Immature natural killer cell (primary cell): ENCODE data around the gene TLX1. TPM values are rescaled to one million over a fixed set of nuclear protein-coding genes. Genes with fewer than 3 reads are reported as not detected.

Experiments
- DNase-seq, 3 donors: peaks; one replicate each; pipeline ENCODE4 v3.0.0; 2022; ENCODE audit warnings: mixed read lengths in 1 of 3
- H3K27ac Mint-ChIP-seq, 6 donors: one replicate each; pipeline ENCODE4 v1.8.0; 2020; ENCODE audit warnings: mixed read lengths in 6 of 6, mild to moderate bottlenecking in 5 of 6, inconsistent platforms in 4 of 6, moderate library complexity in 3 of 6
- H3K27me3 Mint-ChIP-seq, 3 donors: one replicate each; pipeline ENCODE4 v1.8.0; 2020 to 2021; ENCODE audit warnings: low read depth in 3 of 3, mild to moderate bottlenecking in 3 of 3, mixed read lengths in 3 of 3, moderate library complexity in 3 of 3, inconsistent platforms in 1 of 3
- H3K36me3 Mint-ChIP-seq, 3 donors: one replicate each; pipeline ENCODE4 v1.8.0; 2020; ENCODE audit warnings: mixed read lengths in 3 of 3, inconsistent platforms in 2 of 3, mild to moderate bottlenecking in 2 of 3
- H3K4me1 Mint-ChIP-seq, 2 donors: one replicate each; pipeline ENCODE4 v1.8.0; 2020; ENCODE audit warnings: inconsistent platforms in 2 of 2, mild to moderate bottlenecking in 2 of 2, mixed read lengths in 2 of 2, moderate library complexity in 1 of 2
- H3K4me3 Mint-ChIP-seq, 5 donors: one replicate each; pipeline ENCODE4 v1.8.0; 2020; ENCODE audit warnings: mild to moderate bottlenecking in 5 of 5, mixed read lengths in 5 of 5, inconsistent platforms in 3 of 5, moderate library complexity in 3 of 5
- H3K9me3 Mint-ChIP-seq, 6 donors: one replicate each; pipeline ENCODE4 v1.8.0; 2020; ENCODE audit warnings: mild to moderate bottlenecking in 6 of 6, mixed read lengths in 6 of 6, inconsistent platforms in 4 of 6, moderate library complexity in 3 of 6
- polyA plus RNA-seq, 3 donors: library from polyadenylated mRNA; unstranded; fragments of 300-500 nt; fragmentation: Illumina TruSeq; gene quantifications; one replicate each; pipeline ENCODE4 v1.2.3, GENCODE V29; 2021

Gene TLX1
- polyA plus RNA-seq, 3 donors from 2014 or later: not detected

- Mint-ChIP-seq H3K4me1 (peaks cover 32 to 34% of the 10 kb centered on the region in 2 donors), H3K9me3 (peaks cover 0 to 1% (median 0%) of the 10 kb centered on the region in 6 donors), H3K27ac (peak overlapping the region in 5 of 6 donors; percentile 53 to 94 (median 90)), H3K36me3 (no peaks in the 10 kb centered on the region), H3K4me3 (peak overlapping the region; percentile 96 to 99 (median 97)), H3K27me3 (peaks cover 14 to 19% (median 15%) of the 10 kb centered on the region in 3 donors)
- peak; percentile 27 to 39 (median 35) for DNase-seq
Measured at GRCh38 chr10:101120884-101121653, 10.0 kb upstream of the TLX1 start.

DNA sequence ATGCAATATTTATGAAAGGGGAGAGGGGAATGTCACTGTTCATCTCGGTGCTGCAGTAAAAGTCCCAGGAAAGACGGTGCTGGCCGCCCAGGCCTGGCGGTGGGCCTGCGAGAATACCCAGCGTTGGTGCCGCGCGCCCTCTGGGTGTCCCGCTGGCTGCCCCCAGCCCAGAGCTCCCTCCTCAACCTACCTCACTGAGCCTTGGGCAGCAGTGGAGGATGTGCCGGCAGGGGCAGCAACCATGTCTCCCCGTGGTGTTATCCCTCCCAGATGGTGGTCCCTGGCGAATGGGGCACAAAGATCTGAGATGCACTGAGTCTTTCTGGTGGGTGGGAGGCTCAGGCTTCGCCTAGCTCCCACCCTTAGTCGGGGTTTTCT lies 9.5 kb upstream of the TLX1 start:
- peaks cover 0 to 1% (median 0%) of the 10 kb centered on the region in 6 donors for H3K9me3 Mint-ChIP-seq
- peaks cover 14 to 24% (median 20%) of the 10 kb centered on the region in 3 donors for H3K27me3 Mint-ChIP-seq
- H3K4me1 Mint-ChIP-seq: peaks cover 32 to 34% of the 10 kb centered on the region in 2 donors
- H3K36me3 Mint-ChIP-seq: no peaks in the 10 kb centered on the region
- H3K27ac Mint-ChIP-seq: peak overlapping the region in 3 of 6 donors; percentile 84 to 92 (median 90)
- peak overlapping the region; percentile 96 to 99 (median 97) for H3K4me3 Mint-ChIP-seq
- DNase-seq: no peak

GRCh38 chr10:101122270-101123084 lies 8.6 kb upstream of the TLX1 start:
- H3K36me3 Mint-ChIP-seq: no peaks in the 10 kb centered on the region
- DNase-seq: no peak

GRCh38 chr10:101123085-101123814 lies 7.8 kb upstream of the TLX1 start:
- H3K36me3 Mint-ChIP-seq: no peaks in the 10 kb centered on the region
- peaks cover 16 to 24% (median 23%) of the 10 kb centered on the region in 3 donors for H3K27me3 Mint-ChIP-seq
- H3K27ac Mint-ChIP-seq: no peak overlapping the region
- peaks cover 0 to 1% (median 0%) of the 10 kb centered on the region in 6 donors for H3K9me3 Mint-ChIP-seq
- no peak for DNase-seq
- H3K4me3 Mint-ChIP-seq: peak overlapping the region; percentile 45 to 96 (median 50)
- H3K4me1 Mint-ChIP-seq: peaks cover 32 to 34% of the 10 kb centered on the region in 2 donors

More at GRCh38 chr10:101122270-101123084, 8.6 kb upstream of the TLX1 start:
- peaks cover 14 to 24% (median 23%) of the 10 kb centered on the region in 3 donors for H3K27me3 Mint-ChIP-seq
- H3K4me1 Mint-ChIP-seq: peaks cover 32 to 34% of the 10 kb centered on the region in 2 donors
- peak overlapping the region; percentile 34 to 97 (median 50) for H3K4me3 Mint-ChIP-seq
- peaks cover 0 to 1% (median 0%) of the 10 kb centered on the region in 6 donors for H3K9me3 Mint-ChIP-seq
- H3K27ac Mint-ChIP-seq: no peak overlapping the region

DNA sequence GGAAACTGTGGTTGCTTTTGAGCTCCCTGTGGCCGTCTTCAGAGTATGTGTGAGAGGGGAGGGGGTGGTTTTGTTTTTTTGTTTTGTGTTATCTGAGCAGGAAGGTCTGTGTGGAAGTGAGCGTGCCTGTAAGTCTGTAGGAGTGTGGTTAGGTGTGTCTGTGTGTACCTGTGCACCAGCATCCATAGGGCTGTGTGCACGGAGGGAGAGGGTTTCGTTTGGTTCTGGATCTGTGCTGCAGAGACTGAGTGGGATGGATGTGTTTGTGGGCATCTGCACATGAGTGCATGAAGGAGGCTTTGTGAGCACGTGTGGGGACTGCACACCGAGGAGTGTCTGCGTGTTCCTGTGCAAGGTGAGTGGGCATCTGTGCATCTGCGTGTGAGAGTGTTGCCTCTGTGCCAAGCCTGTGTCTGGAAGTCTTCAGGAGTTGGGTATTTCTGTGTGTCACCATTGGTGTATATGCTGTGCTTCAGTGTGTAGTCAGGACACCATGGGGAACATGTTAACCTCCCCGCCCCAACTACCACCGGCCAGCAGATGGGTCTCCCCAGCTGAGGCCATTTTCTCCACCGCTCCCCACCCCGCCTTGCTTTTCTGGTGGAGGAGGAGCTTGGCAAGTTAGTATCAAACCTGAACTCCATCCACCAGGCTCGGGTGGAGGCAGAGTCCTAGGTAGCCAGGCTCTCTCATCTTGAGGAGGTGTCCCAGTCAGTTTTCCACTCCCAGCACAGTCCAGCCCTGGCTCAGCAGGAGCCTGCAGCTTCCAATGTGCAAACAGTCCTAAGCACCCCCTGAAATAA lies 7.1 kb upstream of the TLX1 start:
- H3K4me1 Mint-ChIP-seq: peaks cover 32 to 34% of the 10 kb centered on the region in 2 donors
- peaks cover 16 to 22% (median 20%) of the 10 kb centered on the region in 3 donors for H3K27me3 Mint-ChIP-seq
- DNase-seq: no peak
- H3K4me3 Mint-ChIP-seq: peak overlapping the region; percentile 45 to 60 (median 53)
- no peaks in the 10 kb centered on the region for H3K36me3 Mint-ChIP-seq
- H3K9me3 Mint-ChIP-seq: peaks cover 0 to 1% (median 0%) of the 10 kb centered on the region in 6 donors
- no peak overlapping the region for H3K27ac Mint-ChIP-seq

- Mint-ChIP-seq H3K27me3 (peaks cover 15 to 29% (median 16%) of the 10 kb centered on the region in 3 donors), H3K36me3 (peaks cover 0 to 4% (median 0%) of the 10 kb centered on the region in 3 donors), H3K4me1 (peaks cover 32 to 34% of the 10 kb centered on the region in 2 donors), H3K4me3 (no peak overlapping the region), H3K27ac (no peak overlapping the region), H3K9me3 (peaks cover 0 to 3% (median 0%) of the 10 kb centered on the region in 6 donors)
- DNase-seq: no peak
Measured at GRCh38 chr10:101124933-101125332, 6.2 kb upstream of the TLX1 start.

GRCh38 chr10:101126684-101127628 lies 4.1 kb upstream of the TLX1 start:
- no peak overlapping the region for H3K4me3 Mint-ChIP-seq
- no peak for DNase-seq
- no peak overlapping the region for H3K27ac Mint-ChIP-seq
- peaks cover 0 to 4% (median 0%) of the 10 kb centered on the region in 3 donors for H3K36me3 Mint-ChIP-seq
- H3K27me3 Mint-ChIP-seq: peaks cover 18 to 36% (median 19%) of the 10 kb centered on the region in 3 donors
- peaks cover 0 to 6% (median 0%) of the 10 kb centered on the region in 6 donors for H3K9me3 Mint-ChIP-seq
- H3K4me1 Mint-ChIP-seq: peaks cover 19% of the 10 kb centered on the region in 2 donors

- H3K4me1 Mint-ChIP-seq: peaks cover 0 to 4% of the 10 kb centered on the region in 2 donors
- H3K4me3 Mint-ChIP-seq: no peak overlapping the region
- peaks cover 17 to 37% (median 24%) of the 10 kb centered on the region in 3 donors for H3K27me3 Mint-ChIP-seq
Measured at GRCh38 chr10:101130141-101130540, 959 bp upstream of the TLX1 start.

GRCh38 chr10:101131962-101132635 lies 999 bp downstream of the TLX1 start:
- peaks cover 23 to 37% (median 27%) of the 10 kb centered on the region in 3 donors for H3K27me3 Mint-ChIP-seq
- peak overlapping the region in 1 of 5 donors; percentile 62 for H3K4me3 Mint-ChIP-seq
- DNase-seq: no peak
- H3K9me3 Mint-ChIP-seq: peaks cover 0 to 7% (median 0%) of the 10 kb centered on the region in 6 donors
- H3K4me1 Mint-ChIP-seq: peaks cover 0 to 6% of the 10 kb centered on the region in 2 donors
- H3K27ac Mint-ChIP-seq: no peak overlapping the region
- peaks cover 0 to 4% (median 4%) of the 10 kb centered on the region in 3 donors for H3K36me3 Mint-ChIP-seq

More at GRCh38 chr10:101130141-101130540, 959 bp upstream of the TLX1 start:
- H3K27ac Mint-ChIP-seq: no peak overlapping the region
- peaks cover 0 to 5% (median 0%) of the 10 kb centered on the region in 6 donors for H3K9me3 Mint-ChIP-seq
- DNase-seq: no peak
- peaks cover 0 to 4% (median 0%) of the 10 kb centered on the region in 3 donors for H3K36me3 Mint-ChIP-seq

- Mint-ChIP-seq H3K4me3 (peak overlapping the region in 1 of 5 donors; percentile 7), H3K9me3 (peaks cover 0 to 7% (median 0%) of the 10 kb centered on the region in 6 donors), H3K27me3 (peaks cover 21 to 43% (median 30%) of the 10 kb centered on the region in 3 donors), H3K27ac (no peak overlapping the region), H3K4me1 (peaks cover 0 to 6% of the 10 kb centered on the region in 2 donors), H3K36me3 (peaks cover 0 to 4% (median 4%) of the 10 kb centered on the region in 3 donors)
- DNase-seq: no peak
Measured at GRCh38 chr10:101132636-101133473, 1.8 kb downstream of the TLX1 start.
